ENCODE data around the gene CYFIP2.

The CYFIP2 gene

DNA sequence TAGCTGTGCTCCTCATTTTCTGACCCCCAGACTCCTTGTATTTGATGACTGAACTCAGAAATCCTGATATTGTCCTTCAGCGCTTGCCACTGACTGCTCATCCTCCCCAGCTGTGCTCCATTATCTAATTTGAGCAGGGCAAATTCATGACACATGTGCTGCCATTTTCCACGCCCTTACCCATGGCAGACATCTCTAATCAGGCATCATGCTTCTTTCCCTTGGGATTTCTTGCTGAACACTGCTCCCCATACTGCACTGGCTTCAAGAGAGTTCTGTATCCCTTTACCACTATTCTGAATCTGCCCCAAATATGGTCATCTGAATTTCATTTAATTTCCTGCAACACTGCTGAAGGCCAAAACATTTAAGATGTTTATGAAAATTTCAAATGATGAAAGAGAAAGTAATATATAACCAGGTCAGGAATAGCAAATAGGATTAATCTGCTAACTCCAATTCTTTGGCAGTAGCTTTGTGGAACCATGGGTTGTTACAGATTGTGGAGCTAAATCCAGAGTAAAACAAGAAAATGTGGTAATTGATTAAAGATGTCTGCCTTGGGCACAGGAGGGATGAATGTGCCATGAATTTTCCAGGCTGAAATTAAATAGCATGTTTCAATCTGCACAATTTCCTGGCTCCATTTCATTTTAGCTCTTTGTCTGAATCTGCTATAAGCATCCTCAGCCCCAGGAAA, 93.6 kb downstream of the CYFIP2 start:
- no peak for DNase-seq (ENCODE audit: low read depth)

DNA sequence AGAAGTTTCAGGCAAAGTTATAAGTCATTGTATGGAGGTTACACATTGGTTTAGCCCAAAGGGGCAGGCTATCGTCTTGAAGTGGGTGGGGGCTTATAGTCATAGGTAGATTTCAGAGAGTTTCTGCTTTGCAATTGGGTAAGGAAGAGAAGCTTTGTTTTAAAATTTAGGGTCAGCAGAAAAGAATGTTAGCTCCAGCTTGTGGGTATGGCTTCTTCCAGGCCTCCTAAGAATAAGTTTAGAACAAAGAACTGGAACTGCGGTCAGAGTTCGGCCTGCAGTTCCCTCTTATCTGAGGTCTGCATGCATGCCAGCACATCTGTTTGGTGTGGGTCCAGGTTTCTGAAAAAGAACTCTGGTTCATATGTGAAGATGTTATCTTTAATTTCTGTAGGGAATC, 96.1 kb downstream of the CYFIP2 start:
- DNase-seq (ENCODE audit: low read depth) = peak; percentile 84

DNA sequence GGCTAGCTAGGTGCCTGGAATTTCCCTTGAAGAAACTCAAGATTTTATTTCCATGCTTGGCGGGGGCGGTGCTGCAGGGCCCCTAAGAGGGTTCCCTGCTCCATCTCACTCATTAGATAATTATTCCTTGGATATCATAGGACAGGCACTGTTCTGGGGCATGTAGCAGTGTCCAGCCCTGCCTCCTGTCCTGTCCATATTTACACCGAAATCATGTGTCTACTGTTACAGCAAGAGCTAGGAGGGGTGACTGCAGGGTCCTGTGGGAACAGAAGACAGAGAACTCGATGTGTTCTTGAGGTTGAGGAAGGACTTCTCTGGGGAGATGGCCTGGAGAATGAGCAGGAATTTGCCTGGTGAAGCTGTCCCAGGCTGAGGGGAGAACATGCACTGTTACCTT, 96.6 kb downstream of the CYFIP2 start:
- DNase-seq (ENCODE audit: low read depth) = no peak

DNA sequence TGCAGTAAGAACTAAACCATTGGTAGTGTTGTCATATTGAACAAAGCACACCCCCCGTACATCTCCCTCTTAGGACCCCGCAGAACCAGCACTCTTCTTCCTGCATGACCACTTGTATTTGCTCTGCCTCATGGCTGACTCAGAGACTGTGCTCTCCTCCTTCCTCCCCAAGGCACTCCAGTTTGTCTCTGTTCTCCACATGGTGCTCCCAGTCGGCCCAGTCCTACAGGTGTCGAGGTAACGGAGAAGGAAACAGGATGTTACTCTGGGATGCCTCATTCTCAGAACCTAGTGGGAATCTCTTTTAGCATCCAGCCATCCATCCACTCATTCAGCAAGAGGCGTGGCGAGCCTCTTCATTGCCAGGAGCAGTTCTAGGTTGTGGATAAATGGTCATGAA, 97.1 kb downstream of the CYFIP2 start:
- DNase-seq (ENCODE audit: low read depth) = no peak

GRCh38 chr5:157365732-157366131, 99.8 kb downstream of the CYFIP2 start:
- no peak for DNase-seq (ENCODE audit: low read depth)

GRCh38 chr5:157366741-157367674, 101.1 kb downstream of the CYFIP2 start:
- DNase-seq (ENCODE audit: low read depth) = peak; percentile 76

GRCh38 chr5:157369507-157369906, 103.6 kb downstream of the CYFIP2 start:
- DNase-seq (ENCODE audit: low read depth) = no peak

GRCh38 chr5:157370967-157371366, 105.0 kb downstream of the CYFIP2 start:
- peak; percentile 18 for DNase-seq (ENCODE audit: low read depth)

- peak; percentile 74 for DNase-seq (ENCODE audit: low read depth)
These were observed 105.9 kb downstream of the CYFIP2 start for GRCh38 chr5:157371655-157372471.

GRCh38 chr5:157372472-157372822, 106.5 kb downstream of the CYFIP2 start:
- DNase-seq (ENCODE audit: low read depth) = no peak

- DNase-seq (ENCODE audit: low read depth) = no peak
These were observed 112.6 kb downstream of the CYFIP2 start for GRCh38 chr5:157378509-157378908.

- DNase-seq (ENCODE audit: low read depth) = no peak
These were observed 114.1 kb downstream of the CYFIP2 start for GRCh38 chr5:157379983-157380382.

DNA sequence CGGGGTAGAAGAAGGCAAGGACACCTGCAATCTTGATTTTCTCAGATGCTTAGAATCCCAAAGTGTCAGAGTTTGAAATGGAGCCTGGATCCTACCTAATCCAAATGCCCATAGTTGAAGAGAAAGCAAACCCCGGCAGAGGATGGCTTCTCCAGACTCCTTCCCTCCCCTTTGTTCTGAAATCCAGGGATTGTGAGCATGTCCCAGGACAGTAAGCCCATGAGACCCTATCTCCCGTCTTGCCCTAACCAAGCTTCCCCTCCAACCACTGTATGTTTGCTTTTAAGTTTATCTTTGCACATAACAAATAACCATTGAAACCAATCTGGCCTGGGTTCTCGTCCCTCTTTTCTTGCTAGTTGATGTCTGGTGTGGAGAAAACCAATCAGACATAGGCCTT, 115.8 kb downstream of the CYFIP2 start:
- DNase-seq (ENCODE audit: low read depth) = no peak

GRCh38 chr5:157382996-157383800, 117.3 kb downstream of the CYFIP2 start:
- DNase-seq (ENCODE audit: low read depth) = no peak

DNA sequence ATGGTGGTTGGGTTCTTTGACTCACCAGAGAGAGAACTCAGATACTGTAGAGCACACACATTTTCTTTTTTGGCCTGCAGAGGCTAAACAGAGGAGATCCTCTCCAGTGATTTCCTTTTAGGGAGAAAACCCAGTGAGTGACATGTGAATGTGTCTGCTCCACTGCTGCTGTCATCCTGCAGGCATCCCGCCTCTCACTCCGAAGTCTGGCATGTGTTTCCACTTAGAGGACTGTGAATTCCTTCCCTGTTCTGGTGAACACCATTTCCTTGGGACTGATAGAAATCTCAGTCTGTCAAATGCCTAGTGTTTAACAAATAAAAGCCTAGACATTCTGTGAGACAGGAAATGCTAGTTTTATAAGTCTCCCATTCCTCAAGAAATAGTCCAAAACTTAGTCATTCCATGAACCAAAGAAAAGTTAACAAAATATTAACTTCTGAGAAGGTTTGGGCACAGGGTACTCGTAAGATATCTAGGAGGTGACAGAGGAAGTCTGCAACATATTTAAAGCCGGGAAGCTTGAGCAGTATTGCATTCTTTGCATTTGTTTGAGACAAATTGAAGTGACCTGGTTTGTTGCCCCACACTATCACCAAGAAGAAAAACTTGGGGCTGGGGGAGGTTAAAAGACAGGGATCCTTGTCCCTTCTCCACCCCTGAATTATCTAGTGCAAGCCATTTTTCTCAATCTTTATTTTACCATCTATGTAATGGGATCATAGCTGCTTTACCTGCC, 119.2 kb downstream of the CYFIP2 start:
- peak; percentile 90 for DNase-seq (ENCODE audit: low read depth)

DNA sequence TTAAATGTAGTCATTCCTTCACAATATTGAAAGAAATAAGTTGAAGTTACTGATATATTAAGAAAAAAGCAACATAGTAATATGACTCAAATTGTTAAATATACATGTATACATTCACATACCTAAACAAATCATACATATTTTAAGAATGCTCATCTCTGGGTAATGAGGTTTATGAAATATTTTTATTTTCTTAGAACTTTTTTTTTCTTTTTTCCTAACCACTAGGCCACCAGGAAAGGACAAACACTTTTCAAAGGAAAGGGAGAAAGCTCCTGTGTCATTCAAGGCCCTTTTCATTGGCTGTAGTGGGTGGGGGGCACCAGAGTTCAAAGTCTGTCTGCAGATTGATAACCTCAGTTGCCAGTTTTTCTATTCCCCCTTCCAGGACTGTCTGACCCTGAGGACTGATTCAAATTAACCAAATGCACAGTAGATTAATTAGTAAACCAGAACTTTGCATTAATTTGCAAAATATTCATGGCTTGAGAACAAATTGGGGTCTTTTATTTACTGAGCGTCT, 121.2 kb downstream of the CYFIP2 start:
- no peak for DNase-seq (ENCODE audit: low read depth)

GRCh38 chr5:157387683-157388093, 121.8 kb downstream of the CYFIP2 start:
- DNase-seq (ENCODE audit: low read depth) = peak; percentile 78

- DNase-seq (ENCODE audit: low read depth) = peak; percentile 44
These were observed 122.3 kb downstream of the CYFIP2 start for GRCh38 chr5:157388111-157388710.

- DNase-seq (ENCODE audit: low read depth) = no peak
These were observed 123.2 kb downstream of the CYFIP2 start for GRCh38 chr5:157389103-157389502.

- DNase-seq (ENCODE audit: low read depth) = no peak
These were observed 124.2 kb downstream of the CYFIP2 start for GRCh38 chr5:157390133-157390532.

All from amniotic epithelial cell (primary cell).